SK-N-SH (cell line): Measurements from ENCODE around the gene PRKCA. TPM values are rescaled to one million over a fixed set of nuclear protein-coding genes. Genes with fewer than 3 reads are reported as not detected.

Experiments used
- CTCF ChIA-PET: fragments of 300-600, 350-600 bp; formaldehyde crosslinking; extraction: SDS; loops from one replicate; lab custom pipeline; 2021; lab: Yijun Ruan, JAX
- POLR2A ChIA-PET: fragments of 350-600 bp; sonication (Branson Sonifier 250); formaldehyde crosslinking; extraction: SDS; loops from one replicate; lab custom pipeline; 2020; ENCODE audit warnings: antibody characterized with exemption, inconsistent platforms; lab: Yijun Ruan, JAX
- DNase-seq: peaks from one replicate; pipeline ENCODE4 v3.0.0; 2012
- H2AFZ ChIP-seq: fragments of 200-600 bp; sonication (generic); 2 replicates; pipeline ENCODE4 v1.8.1; 2016; ENCODE audit warnings: antibody characterized with exemption, mild to moderate bottlenecking, low read depth
- H3F3A ChIP-seq: fragments of 200-600 bp; sonication (generic); replicated peaks from 2 replicates; pipeline ENCODE3; 2016; ENCODE audit warnings: antibody characterized with exemption, mild to moderate bottlenecking; ENCODE audit not compliant: insufficient read depth
- H3K27ac ChIP-seq, 2 experiments: fragments of 200-500 bp in 1 of 2; fragments of 200-600 bp in 1 of 2; sonication (Bioruptor generic) in 1 of 2; sonication (generic), shearing (Covaris generic) in 1 of 2; 2 replicates each; pipeline versions ENCODE4 v1.5.1 to v1.6.1; 2014 to 2016; ENCODE audit warnings: low read depth in 2 of 2, inconsistent platforms in 1 of 2, low read length in 1 of 2, mild to moderate bottlenecking in 1 of 2, mixed read lengths in 1 of 2
- H3K27me3 ChIP-seq: fragments of 200-600 bp; sonication (generic), shearing (Covaris generic); 2 replicates; pipeline ENCODE4 v1.6.1; 2016; ENCODE audit warnings: mixed run types; ENCODE audit not compliant: insufficient read depth
- H3K36me3 ChIP-seq, 2 experiments: fragments of 200-500 bp in 1 of 2; fragments of 200-600 bp in 1 of 2; sonication (Bioruptor generic) in 1 of 2; sonication (generic) in 1 of 2; replicated peaks in 1 of 2; 2 replicates each; pipeline versions ENCODE3 to v1.5.1; 2014 to 2016; ENCODE audit warnings: low read length in 1 of 2, mild to moderate bottlenecking in 1 of 2; ENCODE audit not compliant: insufficient read depth in 2 of 2, control insufficient read depth in 1 of 2
- H3K4me1 ChIP-seq, 2 experiments: fragments of 200-500 bp in 1 of 2; fragments of 200-600 bp in 1 of 2; sonication (Bioruptor generic) in 1 of 2; sonication (generic), shearing (Covaris generic) in 1 of 2; 2 replicates each; pipeline versions ENCODE4 v1.5.1 to v1.6.1; 2014 to 2016; ENCODE audit warnings: low read depth in 1 of 2, low read length in 1 of 2, mixed run types in 1 of 2; ENCODE audit not compliant: insufficient read depth in 2 of 2, control insufficient read depth in 1 of 2
- H3K4me2 ChIP-seq: fragments of 200-600 bp; sonication (generic), shearing (Covaris generic); 2 replicates; pipeline ENCODE4 v1.6.1; 2017; ENCODE audit warnings: mixed run types
- H3K4me3 ChIP-seq, 2 experiments: fragments of 200-500 bp in 1 of 2; fragments of 200-600 bp in 1 of 2; sonication (Bioruptor generic) in 1 of 2; sonication (generic), shearing (Covaris generic) in 1 of 2; 2 replicates each; pipeline versions ENCODE4 v1.5.1 to v1.8.1; 2014 to 2016; ENCODE audit warnings: low read depth in 2 of 2, inconsistent platforms in 1 of 2, low read length in 1 of 2, mild to moderate bottlenecking in 1 of 2, mixed read lengths in 1 of 2, moderate library complexity in 1 of 2
- H3K79me2 ChIP-seq: fragments of 200-600 bp; sonication (generic); 2 replicates; pipeline ENCODE4 v1.8.1; 2017; ENCODE audit warnings: mild to moderate bottlenecking; ENCODE audit not compliant: insufficient read depth
- H3K9ac ChIP-seq: fragments of 200-600 bp; sonication (generic); 2 replicates; pipeline ENCODE4 v1.6.1; 2017; ENCODE audit warnings: mixed run types
- H3K9me2 ChIP-seq: fragments of 200-600 bp; sonication (generic); 2 replicates; pipeline ENCODE4 v1.6.1; 2017; ENCODE audit warnings: mixed run types
- H3K9me3 ChIP-seq: fragments of 200-600 bp; sonication (generic); 2 replicates; pipeline ENCODE4 v1.6.1; 2017; ENCODE audit warnings: mixed run types, mild to moderate bottlenecking, moderate library complexity
- H4K20me1 ChIP-seq: fragments of 200-600 bp; sonication (generic); 2 replicates; pipeline ENCODE4 v1.6.1; 2017; ENCODE audit warnings: mild to moderate bottlenecking, mixed run types; ENCODE audit not compliant: insufficient read depth
- EP300 ChIP-seq, 2 experiments: IDR thresholded peaks; 2 replicates each; pipeline versions ENCODE4 v1.4.0 to v1.6.1; 2012; ENCODE audit warnings: borderline replicate concordance in 1 of 2, low read depth in 1 of 2, low read length in 1 of 2
- FOXM1 ChIP-seq: IDR thresholded peaks from 2 replicates; pipeline ENCODE4 v1.4.0; 2012; ENCODE audit warnings: low read depth, mild to moderate bottlenecking
- GABPA ChIP-seq: IDR thresholded peaks from 2 replicates; pipeline ENCODE4 v1.4.0; 2012; ENCODE audit warnings: low read depth, mild to moderate bottlenecking
- JUND ChIP-seq: IDR thresholded peaks from 2 replicates; pipeline ENCODE4 v1.4.0; 2012
- MEF2A ChIP-seq: IDR thresholded peaks from 2 replicates; pipeline ENCODE4 v1.4.0; 2012; ENCODE audit warnings: low read depth, borderline replicate concordance
- NRF1 ChIP-seq: IDR thresholded peaks from 2 replicates; pipeline ENCODE4 v1.6.1; 2012; ENCODE audit warnings: low read depth, mild to moderate bottlenecking, low read length
- RAD21 ChIP-seq: IDR thresholded peaks from 2 replicates; pipeline ENCODE4 v1.6.1; 2012; ENCODE audit warnings: mild to moderate bottlenecking, low read length
- RFX5 ChIP-seq: IDR thresholded peaks from 2 replicates; pipeline ENCODE4 v1.6.1; 2012; ENCODE audit warnings: mild to moderate bottlenecking, improper control_type of control experiment, low read length
- SMC3 ChIP-seq: IDR thresholded peaks from 2 replicates; pipeline ENCODE4 v1.6.1; 2012; ENCODE audit warnings: low read depth, low read length, improper control_type of control experiment
- TAF1 ChIP-seq: IDR thresholded peaks from 2 replicates; pipeline ENCODE4 v1.6.1; 2012; ENCODE audit warnings: low read depth, mild to moderate bottlenecking, low read length, moderate library complexity, borderline replicate concordance
- TEAD4 ChIP-seq: IDR thresholded peaks from 2 replicates; pipeline ENCODE4 v1.4.0; 2012; ENCODE audit warnings: mild to moderate bottlenecking, borderline replicate concordance; ENCODE audit not compliant: insufficient read depth
- YY1 ChIP-seq: IDR thresholded peaks from 2 replicates; pipeline ENCODE4 v1.4.0; 2012; ENCODE audit warnings: low read depth, mild to moderate bottlenecking
- WGBS: methylation state at CpG from one replicate; pipeline ENCODE4 v1.1.6; 2017; ENCODE audit warnings: low lambda C conversion rate; 5-methylcytosine and 5-hydroxymethylcytosine counted together
- polyA plus RNA-seq, 3 experiments: library from polyadenylated mRNA; depleted of rRNA; stranded (reverse); fragments of >200 nt; gene quantifications; 2 replicates each; pipeline ENCODE4 v1.2.3, GENCODE V29; 2012
- TF ChIP-seq, protein P1 (sequence below): IDR thresholded peaks from 2 replicates; pipeline ENCODE4 v1.4.0; 2012; ENCODE audit warnings: low read depth
- TF ChIP-seq, protein P2 (sequence below): IDR thresholded peaks from 2 replicates; pipeline ENCODE4; 2012
- TF ChIP-seq, protein P3 (sequence below): IDR thresholded peaks from 2 replicates; pipeline ENCODE4 v1.4.0; 2012; ENCODE audit warnings: low read depth, borderline replicate concordance

Gene PRKCA
- polyA plus RNA-seq, 1 of the 3 experiments (the other 2 are of a cell fraction) = 108 TPM

DNA sequence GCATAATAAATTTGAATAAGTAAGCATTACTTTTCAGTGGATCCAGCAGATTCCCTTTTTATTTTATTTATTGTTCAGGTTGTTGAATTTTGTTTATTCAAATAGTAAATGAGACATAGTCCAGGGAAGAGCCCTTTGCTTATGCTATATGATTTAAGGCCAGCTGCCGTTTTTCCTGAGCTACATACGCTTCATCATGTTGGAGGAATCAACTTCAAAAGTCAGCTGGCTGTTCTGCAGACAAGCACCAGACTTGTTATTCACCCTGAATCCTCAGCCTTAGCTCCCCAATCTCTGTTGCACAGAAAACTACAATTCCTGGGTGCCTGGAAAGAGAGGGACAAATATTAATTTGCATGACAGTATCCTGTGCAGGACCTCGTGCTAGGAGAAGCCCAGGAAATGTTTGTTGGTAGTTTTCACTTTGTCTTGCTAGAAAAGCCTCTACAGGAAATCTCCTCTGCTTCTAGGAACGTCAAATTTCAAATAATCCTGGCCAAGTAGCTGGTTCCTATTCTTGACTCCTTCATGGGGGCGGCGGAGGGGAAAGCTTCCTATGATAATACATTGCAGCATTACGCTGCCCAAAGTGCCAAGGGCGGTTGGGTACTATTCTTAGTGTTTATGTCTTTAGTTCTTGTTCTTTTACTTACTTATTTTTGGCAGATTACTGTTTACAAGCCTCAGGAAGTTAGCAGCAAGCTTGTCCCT, 101.6 kb downstream of the PRKCA start:
- Histone ChIP-seq H3K4me2 (peak overlapping the region; percentile 6; the same call in 1 of the 2 replicates), H4K20me1 (peaks cover 92% of the 10 kb centered on the region), H3F3A (peaks cover 13% of the 10 kb centered on the region), H3K27ac (peak overlapping the region in 1 of 2 experiments; percentile 62; a peak in 2 of 4 replicates), H3K27me3 (no peaks in the 10 kb centered on the region), H3K4me3 (no peak overlapping the region), H3K9me2 (no peaks in the 10 kb centered on the region), H2AFZ (no peak overlapping the region), H3K36me3 (peaks cover 0 to 19% of the 10 kb centered on the region in 2 experiments), H3K4me1 (peaks cover 23 to 53% of the 10 kb centered on the region in 2 experiments; a peak in 3 of 4 replicates), H3K9me3 (no peaks in the 10 kb centered on the region), H3K9ac (no peak overlapping the region), H3K79me2 (peaks cover 100% of the 10 kb centered on the region)
- TF ChIP-seq, protein P1, sequence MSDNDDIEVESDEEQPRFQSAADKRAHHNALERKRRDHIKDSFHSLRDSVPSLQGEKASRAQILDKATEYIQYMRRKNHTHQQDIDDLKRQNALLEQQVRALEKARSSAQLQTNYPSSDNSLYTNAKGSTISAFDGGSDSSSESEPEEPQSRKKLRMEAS = no peak
- TF ChIP-seq, protein P2, sequence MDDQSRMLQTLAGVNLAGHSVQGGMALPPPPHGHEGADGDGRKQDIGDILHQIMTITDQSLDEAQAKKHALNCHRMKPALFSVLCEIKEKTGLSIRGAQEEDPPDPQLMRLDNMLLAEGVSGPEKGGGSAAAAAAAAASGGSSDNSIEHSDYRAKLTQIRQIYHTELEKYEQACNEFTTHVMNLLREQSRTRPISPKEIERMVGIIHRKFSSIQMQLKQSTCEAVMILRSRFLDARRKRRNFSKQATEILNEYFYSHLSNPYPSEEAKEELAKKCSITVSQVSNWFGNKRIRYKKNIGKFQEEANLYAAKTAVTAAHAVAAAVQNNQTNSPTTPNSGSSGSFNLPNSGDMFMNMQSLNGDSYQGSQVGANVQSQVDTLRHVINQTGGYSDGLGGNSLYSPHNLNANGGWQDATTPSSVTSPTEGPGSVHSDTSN = no peak
- TF ChIP-seq YY1 (no peak), FOXM1 (no peak), JUND (no peak), TAF1 (no peak), GABPA (no peak), NRF1 (no peak), RFX5 (no peak), SMC3 (no peak), TEAD4 (no peak), MEF2A (no peak), RAD21 (no peak), EP300 (IDR thresholded peaks at IDR 0.05; ENCODE audit: borderline replicate concordance in 1 of 2, low read depth in 1 of 2, low read length in 1 of 2) (no peak)
- TF ChIP-seq, protein P3, sequence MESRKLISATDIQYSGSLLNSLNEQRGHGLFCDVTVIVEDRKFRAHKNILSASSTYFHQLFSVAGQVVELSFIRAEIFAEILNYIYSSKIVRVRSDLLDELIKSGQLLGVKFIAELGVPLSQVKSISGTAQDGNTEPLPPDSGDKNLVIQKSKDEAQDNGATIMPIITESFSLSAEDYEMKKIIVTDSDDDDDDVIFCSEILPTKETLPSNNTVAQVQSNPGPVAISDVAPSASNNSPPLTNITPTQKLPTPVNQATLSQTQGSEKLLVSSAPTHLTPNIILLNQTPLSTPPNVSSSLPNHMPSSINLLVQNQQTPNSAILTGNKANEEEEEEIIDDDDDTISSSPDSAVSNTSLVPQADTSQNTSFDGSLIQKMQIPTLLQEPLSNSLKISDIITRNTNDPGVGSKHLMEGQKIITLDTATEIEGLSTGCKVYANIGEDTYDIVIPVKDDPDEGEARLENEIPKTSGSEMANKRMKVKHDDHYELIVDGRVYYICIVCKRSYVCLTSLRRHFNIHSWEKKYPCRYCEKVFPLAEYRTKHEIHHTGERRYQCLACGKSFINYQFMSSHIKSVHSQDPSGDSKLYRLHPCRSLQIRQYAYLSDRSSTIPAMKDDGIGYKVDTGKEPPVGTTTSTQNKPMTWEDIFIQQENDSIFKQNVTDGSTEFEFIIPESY = no peak
- CTCF ChIA-PET = interaction anchor here (0.8 to 1.7 kb wide), 8 partner anchors 35 to 496 kb away, joined by 3 to 6 read pairs (median 3); no protein-coding TSS in a partner anchor
- WGBS = 84% methylated on average over 8 of the region's 8 CpGs
- no peak for DNase-seq
- POLR2A ChIA-PET = no interaction called here
